Measurements from ENCODE around the gene NID1. TPM values are rescaled to one million over a fixed set of nuclear protein-coding genes. Genes with fewer than 3 reads are reported as not detected.

Gene NID1
- polyA plus RNA-seq, 1 donor from 2014 or later: 0.04 TPM

GRCh38 chr1:236015539-236015938 is 49.4 kb downstream of the NID1 start:
- no peak for TF ChIP-seq MXI1 (conservative IDR thresholded peaks at IDR 0.05; ENCODE audit: poor library complexity, severe bottlenecking)
- Histone ChIP-seq H3K4me3 (ENCODE audit: low read length) (no peak overlapping the region), H3K27ac (ENCODE audit: low read length) (no peak overlapping the region), H3K9me3 (ENCODE audit: low read length) (no peaks in the 10 kb centered on the region), H3K27me3 (ENCODE audit: insufficient read depth, low read depth, low read length) (no peaks in the 10 kb centered on the region), H3K9ac (ENCODE audit: low read length) (no peak overlapping the region), H3F3A (ENCODE audit: insufficient read depth, low read length, poor library complexity, severe bottlenecking) (no peaks in the 10 kb centered on the region), H3K79me2 (replicated peaks; ENCODE audit: insufficient read depth, low read length) (no peaks in the 10 kb centered on the region), H3K36me3 (ENCODE audit: insufficient read depth, low read length) (no peaks in the 10 kb centered on the region), H2AFZ (ENCODE audit: low read depth, low read length) (no peak overlapping the region), H3K4me2 (ENCODE audit: low read length) (no peak overlapping the region), H3K9me2 (ENCODE audit: insufficient read depth, low read length) (no peaks in the 10 kb centered on the region), H4K20me1 (ENCODE audit: insufficient read depth) (no peaks in the 10 kb centered on the region)

GRCh38 chr1:236013330-236013729 is 51.6 kb downstream of the NID1 start:
- Histone ChIP-seq H3K79me2 (replicated peaks; ENCODE audit: insufficient read depth, low read length) (no peaks in the 10 kb centered on the region), H3F3A (ENCODE audit: insufficient read depth, low read length, poor library complexity, severe bottlenecking) (no peaks in the 10 kb centered on the region), H3K9me2 (ENCODE audit: insufficient read depth, low read length) (no peaks in the 10 kb centered on the region), H3K27me3 (ENCODE audit: insufficient read depth, low read depth, low read length) (no peaks in the 10 kb centered on the region), H3K9me3 (ENCODE audit: low read length) (no peaks in the 10 kb centered on the region), H3K4me3 (ENCODE audit: low read length) (no peak overlapping the region), H3K4me2 (ENCODE audit: low read length) (no peak overlapping the region), H3K36me3 (ENCODE audit: insufficient read depth, low read length) (no peaks in the 10 kb centered on the region), H3K27ac (ENCODE audit: low read length) (no peak overlapping the region), H2AFZ (ENCODE audit: low read depth, low read length) (no peak overlapping the region), H4K20me1 (ENCODE audit: insufficient read depth) (no peaks in the 10 kb centered on the region), H3K9ac (ENCODE audit: low read length) (no peak overlapping the region)
- TF ChIP-seq SMC3 (conservative IDR thresholded peaks at IDR 0.05; ENCODE audit: poor library complexity): no peak
- TF ChIP-seq EZH2 (IDR thresholded peaks at IDR 0.05; ENCODE audit: borderline replicate concordance, insufficient read depth, low read length, poor library complexity, severe bottlenecking): no peak
- TF ChIP-seq CTCF (IDR thresholded peaks at IDR 0.05; ENCODE audit: poor library complexity, severe bottlenecking): no peak
- TF ChIP-seq EP300 (conservative IDR thresholded peaks at IDR 0.05; ENCODE audit: poor library complexity, severe bottlenecking): no peak
- no peak for TF ChIP-seq REST (IDR thresholded peaks at IDR 0.05; ENCODE audit: borderline replicate concordance)

- no peak overlapping the region for H3K9ac ChIP-seq (ENCODE audit: low read length)
- no peak overlapping the region for H3K4me3 ChIP-seq (ENCODE audit: low read length)
- H3K27ac ChIP-seq (ENCODE audit: low read length): no peak overlapping the region
- TF ChIP-seq RAD21 (conservative IDR thresholded peaks at IDR 0.05): no peak
- TF ChIP-seq EZH2 (IDR thresholded peaks at IDR 0.05; ENCODE audit: borderline replicate concordance, insufficient read depth, low read length, poor library complexity, severe bottlenecking): no peak
- TF ChIP-seq MXI1 (conservative IDR thresholded peaks at IDR 0.05; ENCODE audit: poor library complexity, severe bottlenecking): no peak
- no peak for TF ChIP-seq TAF1 (IDR thresholded peaks at IDR 0.05; ENCODE audit: low read depth)
- no peak for TF ChIP-seq POLR2AphosphoS5 (IDR thresholded peaks at IDR 0.05)
- TF ChIP-seq REST (IDR thresholded peaks at IDR 0.05; ENCODE audit: borderline replicate concordance): no peak
- no peak for TF ChIP-seq SMC3 (conservative IDR thresholded peaks at IDR 0.05; ENCODE audit: poor library complexity)
- no peak for TF ChIP-seq CTCF (IDR thresholded peaks at IDR 0.05; ENCODE audit: poor library complexity, severe bottlenecking)
- TF ChIP-seq EP300 (conservative IDR thresholded peaks at IDR 0.05; ENCODE audit: poor library complexity, severe bottlenecking): no peak
- H3K4me2 ChIP-seq (ENCODE audit: low read length): no peak overlapping the region
- no peaks in the 10 kb centered on the region for H3K27me3 ChIP-seq (ENCODE audit: insufficient read depth, low read depth, low read length)
- H3F3A ChIP-seq (ENCODE audit: insufficient read depth, low read length, poor library complexity, severe bottlenecking): no peaks in the 10 kb centered on the region
- H4K20me1 ChIP-seq (ENCODE audit: insufficient read depth): no peaks in the 10 kb centered on the region
- no peaks in the 10 kb centered on the region for H3K79me2 ChIP-seq (replicated peaks; ENCODE audit: insufficient read depth, low read length)
- no peaks in the 10 kb centered on the region for H3K9me2 ChIP-seq (ENCODE audit: insufficient read depth, low read length)
- no peak overlapping the region for H2AFZ ChIP-seq (ENCODE audit: low read depth, low read length)
- no peaks in the 10 kb centered on the region for H3K36me3 ChIP-seq (ENCODE audit: insufficient read depth, low read length)
- no peaks in the 10 kb centered on the region for H3K9me3 ChIP-seq (ENCODE audit: low read length)
These were observed 53.2 kb downstream of the NID1 start for GRCh38 chr1:236011641-236012040.
